ENCODE measurements around the gene UROC1. TPM values are rescaled to one million over a fixed set of nuclear protein-coding genes. Genes with fewer than 3 reads are reported as not detected.
"Not testable (repeated sequence)": the region's sequence is repeated elsewhere in the genome, so short reads cannot be mapped to it uniquely, and the experiment has no call there.

Gene UROC1
- total and polyA plus RNA-seq, 12 donors, result 0.01 TPM; not detected in 11

GRCh38 chr3:126535636-126536035 is 18.1 kb upstream of the UROC1 start:
- ATAC-seq, result no peak
- Histone ChIP-seq H3K4me3 (no peak overlapping the region), H3K27me3 (peaks cover 0 to 12% (median under 1%) of the 10 kb centered on the region in 7 donors), H3K4me1 (peaks cover 0 to 14% (median 5%) of the 10 kb centered on the region in 9 donors), H3K36me3 (no peaks in the 10 kb centered on the region), H3K27ac (no peak overlapping the region), H3K9me3 (no peaks in the 10 kb centered on the region)
- TF ChIP-seq CTCF (IDR thresholded peaks at IDR 0.05), result no peak
- intact Hi-C loops (cut with DNase I), result no loop called here
- DNase-seq, result no peak

GRCh38 chr3:126534716-126535115 is 17.1 kb upstream of the UROC1 start:
- DNase-seq; H3K9me3 ChIP-seq; H3K36me3 ChIP-seq; H3K27ac ChIP-seq; ATAC-seq; H3K4me3 ChIP-seq; intact Hi-C loops (cut with DNase I): not testable (repeated sequence)
- Histone ChIP-seq H3K4me1 (peaks cover 0 to 18% (median 11%) of the 10 kb centered on the region in 9 donors), H3K27me3 (peaks cover 0 to 11% (median 0%) of the 10 kb centered on the region in 7 donors)
- WGBS, 2 donors, result 84 to 87% methylated on average over 7 of the region's 7 CpGs

- intact Hi-C loops (cut with DNase I), result no loop called here
- ATAC-seq (no peak), DNase-seq (no peak)
- no peak for TF ChIP-seq CTCF (IDR thresholded peaks at IDR 0.05)
- Histone ChIP-seq H3K9me3 (no peaks in the 10 kb centered on the region), H3K4me1 (peaks cover 0 to 30% (median 22%) of the 10 kb centered on the region in 9 donors), H3K27ac (no peak overlapping the region), H3K4me3 (no peak overlapping the region), H3K27me3 (peaks cover 0 to 11% (median 0%) of the 10 kb centered on the region in 7 donors), H3K36me3 (no peaks in the 10 kb centered on the region)
These were observed 15.9 kb upstream of the UROC1 start for GRCh38 chr3:126533506-126533905.

GRCh38 chr3:126531051-126531330 is 13.4 kb upstream of the UROC1 start:
- DNase-seq, result no peak
- Histone ChIP-seq H3K9me3 (no peaks in the 10 kb centered on the region), H3K36me3 (no peaks in the 10 kb centered on the region), H3K27me3 (no peaks in the 10 kb centered on the region), H3K4me3 (no peak overlapping the region), H3K27ac (peak overlapping the region in 1 of 10 donors; percentile 80), H3K4me1 (peaks cover 0 to 39% (median 24%) of the 10 kb centered on the region in 9 donors)
- intact Hi-C loops (cut with DNase I), result no loop called here
- 88 to 92% methylated on average over 6 of the region's 6 CpGs for WGBS, 2 donors
- no peak for TF ChIP-seq CTCF (IDR thresholded peaks at IDR 0.05)
- no peak for ATAC-seq

GRCh38 chr3:126530171-126531050 is 12.8 kb upstream of the UROC1 start:
- intact Hi-C loops (cut with DNase I), result no loop called here
- ATAC-seq (peak; percentile 44 to 64 (median 56)), DNase-seq (peak in 1 of 2 donors; percentile 37)
- no peaks in the 10 kb centered on the region for H3K9me3 ChIP-seq
- WGBS, 2 donors, result 73 to 76% methylated on average over 18 of the region's 18 CpGs
- H3K27me3 ChIP-seq, result peaks cover 0 to 2% (median 0%) of the 10 kb centered on the region in 7 donors
- H3K4me3 ChIP-seq, result no peak overlapping the region
- H3K27ac ChIP-seq, result peak overlapping the region in 8 of 10 donors; percentile 6 to 80 (median 57)
- H3K36me3 ChIP-seq, result no peaks in the 10 kb centered on the region
- TF ChIP-seq CTCF (IDR thresholded peaks at IDR 0.05), result peak in 1 of 9 donors; percentile 11
- H3K4me1 ChIP-seq, result peaks cover 0 to 39% (median 24%) of the 10 kb centered on the region in 9 donors
